ENCODE data around the gene GNA12.

DNA sequence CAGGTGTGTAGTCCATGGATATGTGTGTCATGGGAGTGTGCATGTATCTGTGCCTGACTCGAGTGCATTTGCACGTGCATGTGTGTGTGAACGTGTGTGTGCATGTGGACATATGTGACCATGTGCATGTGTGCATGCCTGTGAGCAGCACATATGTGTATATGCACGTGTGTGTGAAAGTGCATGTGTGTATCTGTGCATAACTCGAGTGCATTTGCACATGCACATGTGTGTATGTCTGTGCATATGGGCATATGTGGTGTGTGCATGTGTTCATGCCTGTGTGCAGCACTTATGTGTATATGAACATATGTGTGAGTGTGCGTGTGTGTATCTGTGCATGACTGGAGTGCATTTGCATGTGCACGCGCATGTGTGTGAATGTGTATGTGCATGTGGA, 35.2 kb upstream of the GNA12 start:
- TF ChIP-seq, protein P1, sequence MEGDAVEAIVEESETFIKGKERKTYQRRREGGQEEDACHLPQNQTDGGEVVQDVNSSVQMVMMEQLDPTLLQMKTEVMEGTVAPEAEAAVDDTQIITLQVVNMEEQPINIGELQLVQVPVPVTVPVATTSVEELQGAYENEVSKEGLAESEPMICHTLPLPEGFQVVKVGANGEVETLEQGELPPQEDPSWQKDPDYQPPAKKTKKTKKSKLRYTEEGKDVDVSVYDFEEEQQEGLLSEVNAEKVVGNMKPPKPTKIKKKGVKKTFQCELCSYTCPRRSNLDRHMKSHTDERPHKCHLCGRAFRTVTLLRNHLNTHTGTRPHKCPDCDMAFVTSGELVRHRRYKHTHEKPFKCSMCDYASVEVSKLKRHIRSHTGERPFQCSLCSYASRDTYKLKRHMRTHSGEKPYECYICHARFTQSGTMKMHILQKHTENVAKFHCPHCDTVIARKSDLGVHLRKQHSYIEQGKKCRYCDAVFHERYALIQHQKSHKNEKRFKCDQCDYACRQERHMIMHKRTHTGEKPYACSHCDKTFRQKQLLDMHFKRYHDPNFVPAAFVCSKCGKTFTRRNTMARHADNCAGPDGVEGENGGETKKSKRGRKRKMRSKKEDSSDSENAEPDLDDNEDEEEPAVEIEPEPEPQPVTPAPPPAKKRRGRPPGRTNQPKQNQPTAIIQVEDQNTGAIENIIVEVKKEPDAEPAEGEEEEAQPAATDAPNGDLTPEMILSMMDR (IDR thresholded peaks at IDR 0.05) = no peak
- TF ChIP-seq, protein P2, sequence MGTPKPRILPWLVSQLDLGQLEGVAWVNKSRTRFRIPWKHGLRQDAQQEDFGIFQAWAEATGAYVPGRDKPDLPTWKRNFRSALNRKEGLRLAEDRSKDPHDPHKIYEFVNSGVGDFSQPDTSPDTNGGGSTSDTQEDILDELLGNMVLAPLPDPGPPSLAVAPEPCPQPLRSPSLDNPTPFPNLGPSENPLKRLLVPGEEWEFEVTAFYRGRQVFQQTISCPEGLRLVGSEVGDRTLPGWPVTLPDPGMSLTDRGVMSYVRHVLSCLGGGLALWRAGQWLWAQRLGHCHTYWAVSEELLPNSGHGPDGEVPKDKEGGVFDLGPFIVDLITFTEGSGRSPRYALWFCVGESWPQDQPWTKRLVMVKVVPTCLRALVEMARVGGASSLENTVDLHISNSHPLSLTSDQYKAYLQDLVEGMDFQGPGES (IDR thresholded peaks at IDR 0.05; ENCODE audit: low read depth, low read length) = no peak
- TF ChIP-seq TCF12 (IDR thresholded peaks at IDR 0.05) (no peak), YY1 (IDR thresholded peaks at IDR 0.05; ENCODE audit: low read depth) (no peak), NRF1 (IDR thresholded peaks at IDR 0.05; ENCODE audit: low read depth, low read length) (no peak), TAF1 (IDR thresholded peaks at IDR 0.05; ENCODE audit: borderline replicate concordance, low read depth, low read length) (no peak), GABPA (IDR thresholded peaks at IDR 0.05; ENCODE audit: low read depth) (no peak), FOXM1 (IDR thresholded peaks at IDR 0.05; ENCODE audit: low read depth) (no peak), NFIC (IDR thresholded peaks at IDR 0.05; ENCODE audit: borderline replicate concordance) (no peak)
- TF ChIP-seq, protein P3, sequence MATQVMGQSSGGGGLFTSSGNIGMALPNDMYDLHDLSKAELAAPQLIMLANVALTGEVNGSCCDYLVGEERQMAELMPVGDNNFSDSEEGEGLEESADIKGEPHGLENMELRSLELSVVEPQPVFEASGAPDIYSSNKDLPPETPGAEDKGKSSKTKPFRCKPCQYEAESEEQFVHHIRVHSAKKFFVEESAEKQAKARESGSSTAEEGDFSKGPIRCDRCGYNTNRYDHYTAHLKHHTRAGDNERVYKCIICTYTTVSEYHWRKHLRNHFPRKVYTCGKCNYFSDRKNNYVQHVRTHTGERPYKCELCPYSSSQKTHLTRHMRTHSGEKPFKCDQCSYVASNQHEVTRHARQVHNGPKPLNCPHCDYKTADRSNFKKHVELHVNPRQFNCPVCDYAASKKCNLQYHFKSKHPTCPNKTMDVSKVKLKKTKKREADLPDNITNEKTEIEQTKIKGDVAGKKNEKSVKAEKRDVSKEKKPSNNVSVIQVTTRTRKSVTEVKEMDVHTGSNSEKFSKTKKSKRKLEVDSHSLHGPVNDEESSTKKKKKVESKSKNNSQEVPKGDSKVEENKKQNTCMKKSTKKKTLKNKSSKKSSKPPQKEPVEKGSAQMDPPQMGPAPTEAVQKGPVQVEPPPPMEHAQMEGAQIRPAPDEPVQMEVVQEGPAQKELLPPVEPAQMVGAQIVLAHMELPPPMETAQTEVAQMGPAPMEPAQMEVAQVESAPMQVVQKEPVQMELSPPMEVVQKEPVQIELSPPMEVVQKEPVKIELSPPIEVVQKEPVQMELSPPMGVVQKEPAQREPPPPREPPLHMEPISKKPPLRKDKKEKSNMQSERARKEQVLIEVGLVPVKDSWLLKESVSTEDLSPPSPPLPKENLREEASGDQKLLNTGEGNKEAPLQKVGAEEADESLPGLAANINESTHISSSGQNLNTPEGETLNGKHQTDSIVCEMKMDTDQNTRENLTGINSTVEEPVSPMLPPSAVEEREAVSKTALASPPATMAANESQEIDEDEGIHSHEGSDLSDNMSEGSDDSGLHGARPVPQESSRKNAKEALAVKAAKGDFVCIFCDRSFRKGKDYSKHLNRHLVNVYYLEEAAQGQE (IDR thresholded peaks at IDR 0.05; ENCODE audit: low read depth, low read length) = no peak
